GM12864 (cell line): ENCODE data around the gene CD109.

ENCODE experiments used
- DNase-seq: peaks from one replicate; pipeline ENCODE4 v3.0.0-alpha.2; 2011; ENCODE audit warnings: low read depth
- H3K4me3 ChIP-seq: 2 replicates; pipeline ENCODE4 v1.5.1; 2011; ENCODE audit warnings: mild to moderate bottlenecking, low read depth, low read length, control low read depth
- TF ChIP-seq, protein P1 (sequence below): IDR thresholded peaks from 2 replicates; pipeline ENCODE4 v1.5.1; 2011; ENCODE audit warnings: low read depth, mild to moderate bottlenecking, moderate library complexity, low read length, control low read depth, inconsistent platforms; ENCODE audit errors: missing control alignments

Gene CD109

GRCh38 chr6:73766040-73766439, 70.0 kb downstream of the CD109 start:
- DNase-seq, result no peak
- TF ChIP-seq, protein P1, sequence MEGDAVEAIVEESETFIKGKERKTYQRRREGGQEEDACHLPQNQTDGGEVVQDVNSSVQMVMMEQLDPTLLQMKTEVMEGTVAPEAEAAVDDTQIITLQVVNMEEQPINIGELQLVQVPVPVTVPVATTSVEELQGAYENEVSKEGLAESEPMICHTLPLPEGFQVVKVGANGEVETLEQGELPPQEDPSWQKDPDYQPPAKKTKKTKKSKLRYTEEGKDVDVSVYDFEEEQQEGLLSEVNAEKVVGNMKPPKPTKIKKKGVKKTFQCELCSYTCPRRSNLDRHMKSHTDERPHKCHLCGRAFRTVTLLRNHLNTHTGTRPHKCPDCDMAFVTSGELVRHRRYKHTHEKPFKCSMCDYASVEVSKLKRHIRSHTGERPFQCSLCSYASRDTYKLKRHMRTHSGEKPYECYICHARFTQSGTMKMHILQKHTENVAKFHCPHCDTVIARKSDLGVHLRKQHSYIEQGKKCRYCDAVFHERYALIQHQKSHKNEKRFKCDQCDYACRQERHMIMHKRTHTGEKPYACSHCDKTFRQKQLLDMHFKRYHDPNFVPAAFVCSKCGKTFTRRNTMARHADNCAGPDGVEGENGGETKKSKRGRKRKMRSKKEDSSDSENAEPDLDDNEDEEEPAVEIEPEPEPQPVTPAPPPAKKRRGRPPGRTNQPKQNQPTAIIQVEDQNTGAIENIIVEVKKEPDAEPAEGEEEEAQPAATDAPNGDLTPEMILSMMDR, result no peak
- H3K4me3 ChIP-seq, result no peak overlapping the region

- H3K4me3 ChIP-seq, result no peak overlapping the region
- TF ChIP-seq, protein P1, result no peak
- no peak for DNase-seq
Observed at GRCh38 chr6:73768558-73768957, 72.6 kb downstream of the CD109 start.

DNA sequence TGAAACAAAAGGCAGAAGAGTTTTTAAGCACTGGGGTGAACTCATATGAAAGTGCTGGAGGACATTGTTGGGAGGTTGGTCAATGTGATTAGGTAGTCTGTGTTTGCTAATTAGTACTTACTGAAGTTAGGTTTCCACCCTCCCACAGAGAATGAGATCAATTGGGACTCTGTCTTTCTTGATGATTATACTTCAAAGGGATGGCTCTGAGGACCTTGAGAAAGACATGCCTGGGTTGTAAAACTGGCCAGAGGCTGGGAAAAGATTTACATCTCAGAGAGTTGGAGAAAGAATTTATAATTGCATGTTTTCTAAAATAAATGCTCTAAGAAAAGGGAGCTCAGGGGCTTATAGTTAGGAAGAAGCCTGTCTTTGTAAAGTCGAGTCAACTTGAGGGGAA, 74.0 kb downstream of the CD109 start:
- no peak overlapping the region for H3K4me3 ChIP-seq
- no peak for DNase-seq
- TF ChIP-seq, protein P1, result no peak

DNA sequence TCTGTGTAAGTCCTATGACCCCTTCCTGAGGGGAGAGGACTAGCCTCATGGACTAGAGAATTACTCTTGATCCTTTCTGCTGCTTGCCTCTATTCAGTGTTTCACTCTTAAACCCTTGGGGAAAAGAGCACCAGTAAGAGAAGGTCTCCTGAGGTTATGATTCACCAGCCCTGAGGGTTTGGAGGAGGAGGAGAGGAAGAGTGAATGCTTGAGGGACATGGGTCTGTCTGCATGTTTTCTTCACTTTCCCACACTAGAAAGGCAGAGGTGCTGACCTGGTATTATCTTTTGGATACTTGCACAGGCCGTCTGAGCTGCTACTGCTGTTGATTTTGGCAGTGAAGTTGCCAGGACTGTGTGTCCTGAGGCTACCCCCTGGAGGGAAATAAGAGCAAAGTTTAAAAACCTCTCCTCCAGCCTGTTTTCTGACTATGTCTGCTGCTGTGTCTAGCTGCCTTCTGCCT, 78.3 kb downstream of the CD109 start:
- TF ChIP-seq, protein P1, result no peak
- no peak overlapping the region for H3K4me3 ChIP-seq
- no peak for DNase-seq

- DNase-seq, result no peak
- TF ChIP-seq, protein P1, result no peak
- H3K4me3 ChIP-seq, result no peak overlapping the region
Observed at GRCh38 chr6:73779943-73780342, 83.9 kb downstream of the CD109 start.

GRCh38 chr6:73782911-73783310, 86.9 kb downstream of the CD109 start:
- TF ChIP-seq, protein P1, result no peak
- H3K4me3 ChIP-seq, result no peak overlapping the region
- no peak for DNase-seq

- H3K4me3 ChIP-seq, result no peak overlapping the region
- TF ChIP-seq, protein P1, result no peak
- no peak for DNase-seq
Observed at GRCh38 chr6:73784726-73785505, 88.9 kb downstream of the CD109 start.
